Suprapubic skin (tissue), 4 donors: ENCODE measurements around the gene NME2.

Experiments
- EP300 ChIP-seq: sonication (generic); formaldehyde crosslinking; IDR thresholded peaks from one replicate; pipeline ENCODE4 v1.6.1; 2017; ENCODE audit warnings: antibody characterized with exemption
- POLR2A ChIP-seq, 2 donors: fragments of 450-650 bp; IDR thresholded peaks; one replicate each; pipeline ENCODE4 v1.6.1; 2017; ENCODE audit warnings: antibody characterized with exemption in 2 of 2, mild to moderate bottlenecking in 2 of 2, moderate library complexity in 2 of 2
- POLR2AphosphoS5 ChIP-seq, 3 donors: sonication (generic); formaldehyde crosslinking; IDR thresholded peaks; one replicate each; pipeline ENCODE4 v1.6.1; 2017; ENCODE audit warnings: antibody characterized with exemption in 3 of 3
- TF ChIP-seq, protein P1 (sequence below), 2 donors: fragments of 200-600 bp in 1 of 2; fragments of 450-650 bp in 1 of 2; sonication (generic) in 1 of 2; IDR thresholded peaks; one replicate each; pipeline ENCODE4 v1.5.1; 2016 to 2019; ENCODE audit warnings: antibody characterized with exemption in 2 of 2, mild to moderate bottlenecking in 1 of 2, moderate library complexity in 1 of 2

DNA sequence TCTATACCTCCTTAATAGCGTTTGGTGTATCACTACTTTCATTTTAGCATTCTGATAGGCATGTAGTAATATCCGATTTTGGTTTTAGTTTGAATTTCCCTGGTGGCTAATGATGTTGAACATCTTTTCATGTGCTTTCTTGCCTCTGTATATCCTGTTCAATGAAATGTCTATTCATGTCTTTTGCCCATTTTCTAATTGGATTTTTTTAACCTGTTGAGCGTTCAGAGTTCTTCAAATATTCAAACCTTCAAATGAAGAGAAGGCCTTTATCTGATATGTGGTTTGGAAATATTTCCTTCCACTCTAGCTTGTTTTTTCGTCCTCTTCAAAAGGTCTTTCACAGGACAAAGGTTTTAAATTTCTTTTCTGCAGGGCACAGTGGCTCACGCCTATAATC, 15.3 kb upstream of the NME2 start:
- TF ChIP-seq, protein P1, sequence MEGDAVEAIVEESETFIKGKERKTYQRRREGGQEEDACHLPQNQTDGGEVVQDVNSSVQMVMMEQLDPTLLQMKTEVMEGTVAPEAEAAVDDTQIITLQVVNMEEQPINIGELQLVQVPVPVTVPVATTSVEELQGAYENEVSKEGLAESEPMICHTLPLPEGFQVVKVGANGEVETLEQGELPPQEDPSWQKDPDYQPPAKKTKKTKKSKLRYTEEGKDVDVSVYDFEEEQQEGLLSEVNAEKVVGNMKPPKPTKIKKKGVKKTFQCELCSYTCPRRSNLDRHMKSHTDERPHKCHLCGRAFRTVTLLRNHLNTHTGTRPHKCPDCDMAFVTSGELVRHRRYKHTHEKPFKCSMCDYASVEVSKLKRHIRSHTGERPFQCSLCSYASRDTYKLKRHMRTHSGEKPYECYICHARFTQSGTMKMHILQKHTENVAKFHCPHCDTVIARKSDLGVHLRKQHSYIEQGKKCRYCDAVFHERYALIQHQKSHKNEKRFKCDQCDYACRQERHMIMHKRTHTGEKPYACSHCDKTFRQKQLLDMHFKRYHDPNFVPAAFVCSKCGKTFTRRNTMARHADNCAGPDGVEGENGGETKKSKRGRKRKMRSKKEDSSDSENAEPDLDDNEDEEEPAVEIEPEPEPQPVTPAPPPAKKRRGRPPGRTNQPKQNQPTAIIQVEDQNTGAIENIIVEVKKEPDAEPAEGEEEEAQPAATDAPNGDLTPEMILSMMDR (IDR thresholded peaks at IDR 0.05): no peak
- TF ChIP-seq POLR2A (IDR thresholded peaks at IDR 0.05) (no peak), POLR2AphosphoS5 (IDR thresholded peaks at IDR 0.05) (no peak), EP300 (no peak)
